GM23248 (cell line): ENCODE data around the gene GPATCH2. TPM values are rescaled to one million over a fixed set of nuclear protein-coding genes. Genes with fewer than 3 reads are reported as not detected.
A peak's percentile ranks its signal among the peaks of the same experiment; 100 is the strongest.

ENCODE experiments used
- DNase-seq: peaks from one replicate; pipeline ENCODE4 v3.0.0-alpha.2; 2015
- H2AFZ ChIP-seq: fragments of 200-600 bp; sonication (generic); 2 replicates; pipeline ENCODE4 v1.6.1; 2016; ENCODE audit warnings: antibody characterized with exemption
- H3F3A ChIP-seq: fragments of 200-600 bp; sonication (generic); 2 replicates; pipeline ENCODE4 v1.6.1; 2016; ENCODE audit warnings: mild to moderate bottlenecking, antibody characterized with exemption, mixed run types; ENCODE audit not compliant: insufficient read depth
- H3K27ac ChIP-seq: fragments of 200-600 bp; sonication (generic); 2 replicates; pipeline ENCODE4 v1.5.1; 2016; ENCODE audit warnings: mild to moderate bottlenecking
- H3K27me3 ChIP-seq: fragments of 200-600 bp; sonication (generic); replicated peaks from 2 replicates; pipeline ENCODE4 v1.6.1; 2016; ENCODE audit warnings: mild to moderate bottlenecking; ENCODE audit not compliant: insufficient read depth
- H3K36me3 ChIP-seq: fragments of 200-600 bp; sonication (generic); 2 replicates; pipeline ENCODE4 v1.6.1; 2016; ENCODE audit warnings: low read depth, mild to moderate bottlenecking
- H3K4me1 ChIP-seq: fragments of 200-600 bp; sonication (generic); 2 replicates; pipeline ENCODE4 v1.6.1; 2016; ENCODE audit warnings: mild to moderate bottlenecking; ENCODE audit not compliant: insufficient read depth
- H3K4me2 ChIP-seq: fragments of 200-600 bp; sonication (generic); one replicate; pipeline ENCODE4 v1.6.1; 2016; ENCODE audit warnings: mild to moderate bottlenecking; ENCODE audit not compliant: unreplicated experiment
- H3K4me3 ChIP-seq: fragments of 200-600 bp; sonication (generic); 2 replicates; pipeline ENCODE4 v1.5.1; 2016; ENCODE audit warnings: mild to moderate bottlenecking
- H3K79me2 ChIP-seq: fragments of 200-600 bp; sonication (generic); 2 replicates; pipeline ENCODE4 v1.6.1; 2016; ENCODE audit warnings: mild to moderate bottlenecking; ENCODE audit not compliant: insufficient read depth
- H3K9ac ChIP-seq: fragments of 200-600 bp; sonication (generic); 2 replicates; pipeline ENCODE4 v1.6.1; 2016; ENCODE audit warnings: mild to moderate bottlenecking
- H3K9me2 ChIP-seq: fragments of 200-600 bp; sonication (generic); 2 replicates; pipeline ENCODE4 v1.6.1; 2016; ENCODE audit warnings: mixed run types, mild to moderate bottlenecking, moderate library complexity; ENCODE audit not compliant: insufficient read depth
- H3K9me3 ChIP-seq: fragments of 200-600 bp; sonication (generic); one replicate; pipeline ENCODE4 v1.6.1; 2017; ENCODE audit warnings: low read depth
- H4K20me1 ChIP-seq: fragments of 200-600 bp; sonication (generic); 2 replicates; pipeline ENCODE4 v1.6.0; 2016; ENCODE audit not compliant: insufficient read depth
- EZH2 ChIP-seq: fragments of 200-600 bp; sonication (generic); IDR thresholded peaks from 2 replicates; pipeline ENCODE4 v1.6.1; 2018; ENCODE audit warnings: antibody characterized with exemption, mild to moderate bottlenecking; ENCODE audit not compliant: insufficient read depth, poor library complexity, severe bottlenecking
- EZH2phosphoT487 ChIP-seq: fragments of 200-600 bp; sonication (generic); IDR thresholded peaks from 2 replicates; pipeline ENCODE4 v1.6.1; 2018; ENCODE audit warnings: antibody characterized with exemption, moderate library complexity, mild to moderate bottlenecking, low read depth; ENCODE audit not compliant: insufficient read depth
- WGBS, 2 experiments: methylation state at CpG; one replicate each; pipeline ENCODE4 v1.1.6; 2015 to 2017; ENCODE audit warnings: low lambda C conversion rate in 2 of 2, low coverage in 1 of 2; ENCODE audit errors: missing lambda C conversion rate in 2 of 2; 5-methylcytosine and 5-hydroxymethylcytosine counted together
- in situ Hi-C: fragments of 300-500 bp; cut with MboI; formaldehyde crosslinking; loops from 2 replicates; pipeline ENCODE4 v1.15.0; 2020
- polyA plus RNA-seq: library from polyadenylated mRNA; unstranded; fragments of >200 nt; fragmentation: Nextera tagmentation; extraction: Ambion mirVana; gene quantifications from 2 replicates; pipeline ENCODE4 v1.2.1, GENCODE V29; 2016
- total RNA-seq: library from RNA; depleted of rRNA; stranded (reverse); fragments of >200 nt; shearing (Covaris generic); gene quantifications from 2 replicates; pipeline ENCODE4 v1.2.3, GENCODE V29; 2014

GPATCH2 gene
- total and polyA plus RNA-seq, 2 experiments from 2014 or later, result 6.3 to 8.2 TPM

GRCh38 chr1:217435204-217435603 is 195.7 kb downstream of the GPATCH2 start:
- Histone ChIP-seq H3K79me2 (no peaks in the 10 kb centered on the region), H3K36me3 (0 out of 2 replicates have a peak, but pooled peaks cover 1% of the 10 kb centered on the region), H3K27me3 (no peaks in the 10 kb centered on the region), H3K4me1 (no peaks in the 10 kb centered on the region), H3K9ac (no peak overlapping the region), H2AFZ (no peak overlapping the region), H3K4me2 (no peak overlapping the region), H4K20me1 (no peaks in the 10 kb centered on the region), H3K4me3 (no peak overlapping the region), H3K9me2 (no peaks in the 10 kb centered on the region), H3K9me3 (no peaks in the 10 kb centered on the region), H3K27ac (no peak overlapping the region), H3F3A (no peaks in the 10 kb centered on the region)
- 51 to 53% methylated on average over 4 of the region's 4 CpGs for WGBS, 2 experiments
- in situ Hi-C loops, result no loop called here
- no peak for TF ChIP-seq EZH2
- no peak for TF ChIP-seq EZH2phosphoT487
- no peak for DNase-seq

GRCh38 chr1:217433664-217434063 is 197.2 kb downstream of the GPATCH2 start:
- H3K36me3 ChIP-seq, result 0 out of 2 replicates have a peak, but pooled peaks cover 3% of the 10 kb centered on the region
- no peaks in the 10 kb centered on the region for H3K4me1 ChIP-seq
- no peak for DNase-seq
- H4K20me1 ChIP-seq, result no peaks in the 10 kb centered on the region
- no peak overlapping the region for H2AFZ ChIP-seq
- no peak overlapping the region for H3K27ac ChIP-seq
- no peaks in the 10 kb centered on the region for H3K27me3 ChIP-seq
- H3K79me2 ChIP-seq, result no peaks in the 10 kb centered on the region
- H3F3A ChIP-seq, result no peaks in the 10 kb centered on the region
- 88 to 91% methylated on average over 4 of the region's 4 CpGs for WGBS, 2 experiments
- no peak overlapping the region for H3K4me3 ChIP-seq
- H3K4me2 ChIP-seq, result no peak overlapping the region
- H3K9me2 ChIP-seq, result no peaks in the 10 kb centered on the region
- no peaks in the 10 kb centered on the region for H3K9me3 ChIP-seq
- in situ Hi-C loops, result no loop called here
- TF ChIP-seq EZH2 (no peak), EZH2phosphoT487 (no peak)
- no peak overlapping the region for H3K9ac ChIP-seq

- Histone ChIP-seq H3K9ac (no peak overlapping the region), H2AFZ (no peak overlapping the region)
- TF ChIP-seq EZH2phosphoT487 (no peak), EZH2 (no peak)
Observed at GRCh38 chr1:217432339-217432738, 198.6 kb downstream of the GPATCH2 start.

GRCh38 chr1:217431395-217431794 is 199.5 kb downstream of the GPATCH2 start:
- WGBS, 2 experiments, result 98 to 100% methylated on average over 2 of the region's 2 CpGs
- TF ChIP-seq EZH2phosphoT487 (no peak), EZH2 (no peak)
- no peak overlapping the region for H3K9ac ChIP-seq
- no peak overlapping the region for H3K4me3 ChIP-seq
- no peak overlapping the region for H3K27ac ChIP-seq
- no peaks in the 10 kb centered on the region for H3K4me1 ChIP-seq
- no peaks in the 10 kb centered on the region for H3K79me2 ChIP-seq
- H4K20me1 ChIP-seq, result no peaks in the 10 kb centered on the region
- H3K9me3 ChIP-seq, result no peaks in the 10 kb centered on the region
- H3K27me3 ChIP-seq, result no peaks in the 10 kb centered on the region
- H3K36me3 ChIP-seq, result 0 out of 2 replicates have a peak, but pooled peaks cover 3% of the 10 kb centered on the region
- no peaks in the 10 kb centered on the region for H3K9me2 ChIP-seq
- no peak overlapping the region for H3K4me2 ChIP-seq
- in situ Hi-C loops, result no loop called here
- DNase-seq, result no peak
- H3F3A ChIP-seq, result no peaks in the 10 kb centered on the region
- H2AFZ ChIP-seq, result no peak overlapping the region

More at GRCh38 chr1:217432339-217432738, 198.6 kb downstream of the GPATCH2 start:
- Histone ChIP-seq H3K79me2 (no peaks in the 10 kb centered on the region), H3K27me3 (no peaks in the 10 kb centered on the region), H3K36me3 (0 out of 2 replicates have a peak, but pooled peaks cover 3% of the 10 kb centered on the region), H3K4me3 (no peak overlapping the region), H3K4me2 (no peak overlapping the region), H3K4me1 (no peaks in the 10 kb centered on the region), H3K9me2 (no peaks in the 10 kb centered on the region), H4K20me1 (no peaks in the 10 kb centered on the region), H3F3A (no peaks in the 10 kb centered on the region), H3K27ac (no peak overlapping the region), H3K9me3 (no peaks in the 10 kb centered on the region)
- no peak for DNase-seq
- in situ Hi-C loops, result no loop called here

- no peaks in the 10 kb centered on the region for H3K9me2 ChIP-seq
- peak overlapping the region; percentile 16 for H3K4me2 ChIP-seq
- TF ChIP-seq EZH2phosphoT487, result no peak
- H3K27ac ChIP-seq, result no peak overlapping the region
- no peak overlapping the region for H3K9ac ChIP-seq
- H3F3A ChIP-seq, result no peaks in the 10 kb centered on the region
- no peaks in the 10 kb centered on the region for H4K20me1 ChIP-seq
- H3K4me3 ChIP-seq, result no peak overlapping the region
- WGBS, 2 experiments, result 7 to 10% methylated on average over 5 of the region's 5 CpGs
- in situ Hi-C loops, result no loop called here
- H3K4me1 ChIP-seq, result peaks cover 11% of the 10 kb centered on the region; the same call in 1 of the 2 replicates
- H3K27me3 ChIP-seq, result no peaks in the 10 kb centered on the region
- peak; percentile 71 for DNase-seq
- 0 out of 2 replicates have a peak, but pooled peaks cover 3% of the 10 kb centered on the region for H3K36me3 ChIP-seq
- H2AFZ ChIP-seq, result no peak overlapping the region
- H3K79me2 ChIP-seq, result no peaks in the 10 kb centered on the region
- H3K9me3 ChIP-seq, result no peaks in the 10 kb centered on the region
Observed at GRCh38 chr1:217425422-217425821, 205.5 kb downstream of the GPATCH2 start.
